Mammary epithelial cell (primary cell): ENCODE measurements around the gene GRIN2B.

ENCODE experiments used
- EZH2 ChIP-seq: IDR thresholded peaks from 2 replicates; pipeline ENCODE4 v1.6.1; 2012; ENCODE audit warnings: low read length, inconsistent platforms, borderline replicate concordance
- TF ChIP-seq, protein P1 (sequence below), 2 donors: IDR thresholded peaks in 1 of 2; conservative IDR thresholded peaks in 1 of 2; 2 replicates each; pipeline ENCODE4 v1.5.1; 2011 to 2012; ENCODE audit warnings: inconsistent platforms in 2 of 2, low read length in 2 of 2, mild to moderate bottlenecking in 2 of 2, control low read depth in 1 of 2, low read depth in 1 of 2; ENCODE audit not compliant: insufficient read depth in 1 of 2; ENCODE audit errors: extremely low read depth in 1 of 2

DNA sequence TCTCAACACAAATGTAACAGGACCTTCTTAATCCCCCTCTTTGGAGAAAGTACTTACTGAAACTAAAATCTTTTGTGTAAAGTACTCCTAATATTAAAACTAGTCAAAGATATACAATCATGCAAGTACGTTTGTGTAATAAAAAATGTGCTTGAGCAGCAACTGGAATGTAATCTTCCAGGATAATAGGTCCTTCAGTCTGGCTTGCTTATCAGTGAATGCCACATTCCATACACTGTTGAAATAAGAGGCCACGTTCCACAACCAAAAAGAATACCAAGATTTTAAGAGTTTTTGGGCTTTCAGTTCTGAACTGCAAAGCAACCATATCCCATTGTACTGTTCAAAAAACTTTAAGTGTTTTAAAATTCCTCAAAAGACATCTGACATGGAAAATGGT is 26.2 kb upstream of the GRIN2B start:
- TF ChIP-seq, protein P1, sequence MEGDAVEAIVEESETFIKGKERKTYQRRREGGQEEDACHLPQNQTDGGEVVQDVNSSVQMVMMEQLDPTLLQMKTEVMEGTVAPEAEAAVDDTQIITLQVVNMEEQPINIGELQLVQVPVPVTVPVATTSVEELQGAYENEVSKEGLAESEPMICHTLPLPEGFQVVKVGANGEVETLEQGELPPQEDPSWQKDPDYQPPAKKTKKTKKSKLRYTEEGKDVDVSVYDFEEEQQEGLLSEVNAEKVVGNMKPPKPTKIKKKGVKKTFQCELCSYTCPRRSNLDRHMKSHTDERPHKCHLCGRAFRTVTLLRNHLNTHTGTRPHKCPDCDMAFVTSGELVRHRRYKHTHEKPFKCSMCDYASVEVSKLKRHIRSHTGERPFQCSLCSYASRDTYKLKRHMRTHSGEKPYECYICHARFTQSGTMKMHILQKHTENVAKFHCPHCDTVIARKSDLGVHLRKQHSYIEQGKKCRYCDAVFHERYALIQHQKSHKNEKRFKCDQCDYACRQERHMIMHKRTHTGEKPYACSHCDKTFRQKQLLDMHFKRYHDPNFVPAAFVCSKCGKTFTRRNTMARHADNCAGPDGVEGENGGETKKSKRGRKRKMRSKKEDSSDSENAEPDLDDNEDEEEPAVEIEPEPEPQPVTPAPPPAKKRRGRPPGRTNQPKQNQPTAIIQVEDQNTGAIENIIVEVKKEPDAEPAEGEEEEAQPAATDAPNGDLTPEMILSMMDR (conservative IDR thresholded peaks at IDR 0.05 in 1 of 2, IDR thresholded peaks at IDR 0.05 in 1 of 2; ENCODE audit: extremely low read depth in 1 of 2, insufficient read depth in 1 of 2, low read depth in 1 of 2, low read length in 2 of 2) = no peak
- TF ChIP-seq EZH2 = no peak
